Measurements from ENCODE around the gene MFN1.

- TF ChIP-seq CTCF (IDR thresholded peaks at IDR 0.05) (no peak), POLR2A (IDR thresholded peaks at IDR 0.05) (no peak)
Measured at GRCh38 chr3:179302111-179302510, 45.4 kb upstream of the MFN1 start.
